HL-60 (cell line): ENCODE data around the gene ST6GALNAC3.

Experiments used
- DNase-seq, 2 experiments: peaks; one replicate each; pipeline ENCODE4 v3.0.0-alpha.2; 2010 to 2020; ENCODE audit warnings: low read depth in 1 of 2, low spot score in 1 of 2
- H3K27ac ChIP-seq: fragments of 250-450 bp; sonication (Bioruptor Pico); replicated peaks from 2 replicates; pipeline ENCODE4 v1.5.1; 2020; ENCODE audit warnings: mild to moderate bottlenecking, moderate library complexity
- H3K27me3 ChIP-seq: fragments of 250-450 bp; sonication (Bioruptor Pico); 2 replicates; pipeline ENCODE4 v1.5.1; 2021; ENCODE audit warnings: mild to moderate bottlenecking, moderate library complexity; ENCODE audit not compliant: insufficient read depth, poor library complexity, severe bottlenecking
- H3K4me3 ChIP-seq: replicated peaks from 2 replicates; pipeline ENCODE4 v1.5.1; 2011; ENCODE audit warnings: mild to moderate bottlenecking, control low read depth, low read length; ENCODE audit not compliant: insufficient read depth
- GABPA ChIP-seq: IDR thresholded peaks from 2 replicates; pipeline ENCODE4 v1.6.1; 2012; ENCODE audit warnings: low read depth
- POLR2AphosphoS5 ChIP-seq: IDR thresholded peaks from 2 replicates; pipeline ENCODE4 v1.6.1; 2012; ENCODE audit warnings: low read depth
- REST ChIP-seq: IDR thresholded peaks from 2 replicates; pipeline ENCODE4 v1.6.1; 2012; ENCODE audit warnings: low read depth; ENCODE audit not compliant: insufficient replicate concordance
- SPI1 ChIP-seq: IDR thresholded peaks from 2 replicates; pipeline ENCODE4 v1.6.1; 2012; ENCODE audit warnings: low read depth, mild to moderate bottlenecking, borderline replicate concordance
- TF ChIP-seq, protein P1 (sequence below): IDR thresholded peaks from one replicate; pipeline ENCODE4 v1.5.1; 2011; ENCODE audit warnings: low read length, control low read depth, inconsistent platforms; ENCODE audit not compliant: insufficient read depth

ST6GALNAC3 gene

GRCh38 chr1:76105372-76105771, 30.8 kb downstream of the ST6GALNAC3 start:
- Histone ChIP-seq H3K27me3 (no peaks in the 10 kb centered on the region), H3K27ac (no peak overlapping the region), H3K4me3 (no peak overlapping the region)
- peak in 1 of 2 experiments; percentile 36 for DNase-seq
- TF ChIP-seq POLR2AphosphoS5 (peak; percentile 61; the same call in 1 of the 2 replicates), SPI1 (peak; percentile 37; the same call in 1 of the 2 replicates), REST (no peak), GABPA (no peak)

GRCh38 chr1:76106251-76106650, 31.7 kb downstream of the ST6GALNAC3 start:
- DNase-seq: no peak
- Histone ChIP-seq H3K4me3 (no peak overlapping the region), H3K27ac (no peak overlapping the region)

GRCh38 chr1:76106719-76107235, 32.2 kb downstream of the ST6GALNAC3 start:
- no peak for TF ChIP-seq REST
- no peak for TF ChIP-seq SPI1
- TF ChIP-seq, protein P1, sequence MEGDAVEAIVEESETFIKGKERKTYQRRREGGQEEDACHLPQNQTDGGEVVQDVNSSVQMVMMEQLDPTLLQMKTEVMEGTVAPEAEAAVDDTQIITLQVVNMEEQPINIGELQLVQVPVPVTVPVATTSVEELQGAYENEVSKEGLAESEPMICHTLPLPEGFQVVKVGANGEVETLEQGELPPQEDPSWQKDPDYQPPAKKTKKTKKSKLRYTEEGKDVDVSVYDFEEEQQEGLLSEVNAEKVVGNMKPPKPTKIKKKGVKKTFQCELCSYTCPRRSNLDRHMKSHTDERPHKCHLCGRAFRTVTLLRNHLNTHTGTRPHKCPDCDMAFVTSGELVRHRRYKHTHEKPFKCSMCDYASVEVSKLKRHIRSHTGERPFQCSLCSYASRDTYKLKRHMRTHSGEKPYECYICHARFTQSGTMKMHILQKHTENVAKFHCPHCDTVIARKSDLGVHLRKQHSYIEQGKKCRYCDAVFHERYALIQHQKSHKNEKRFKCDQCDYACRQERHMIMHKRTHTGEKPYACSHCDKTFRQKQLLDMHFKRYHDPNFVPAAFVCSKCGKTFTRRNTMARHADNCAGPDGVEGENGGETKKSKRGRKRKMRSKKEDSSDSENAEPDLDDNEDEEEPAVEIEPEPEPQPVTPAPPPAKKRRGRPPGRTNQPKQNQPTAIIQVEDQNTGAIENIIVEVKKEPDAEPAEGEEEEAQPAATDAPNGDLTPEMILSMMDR: no peak
- no peak for TF ChIP-seq GABPA
- no peak for TF ChIP-seq POLR2AphosphoS5
- DNase-seq: no peak
- Histone ChIP-seq H3K27ac (no peak overlapping the region), H3K27me3 (no peaks in the 10 kb centered on the region), H3K4me3 (no peak overlapping the region)

More at GRCh38 chr1:76106251-76106650, 31.7 kb downstream of the ST6GALNAC3 start:
- no peak for TF ChIP-seq POLR2AphosphoS5
- no peaks in the 10 kb centered on the region for H3K27me3 ChIP-seq

- no peak for DNase-seq
- H3K4me3 ChIP-seq: no peak overlapping the region
- H3K27ac ChIP-seq: no peak overlapping the region
- no peaks in the 10 kb centered on the region for H3K27me3 ChIP-seq
- TF ChIP-seq POLR2AphosphoS5: no peak
- no peak for TF ChIP-seq GABPA
- TF ChIP-seq REST: no peak
Observed at GRCh38 chr1:76109404-76109803, 34.9 kb downstream of the ST6GALNAC3 start.
